GM12878 (cell line): ENCODE results near the gene LOXL4.
"Not testable (repeated sequence)": the region's sequence is repeated elsewhere in the genome, so short reads cannot be mapped to it uniquely, and the experiment has no call there.

Source experiments
- BHLHE40 ChIP-seq, 2 experiments: fragments of 450-650 bp in 1 of 2; IDR thresholded peaks; 2 replicates each; pipeline ENCODE4 v1.6.1; 2011 to 2017; ENCODE audit warnings: low read depth in 2 of 2, borderline replicate concordance in 1 of 2, improper control_type of control experiment in 1 of 2, low read length in 1 of 2, mild to moderate bottlenecking in 1 of 2
- CEBPB ChIP-seq, 2 experiments: fragments of 150-350 bp in 1 of 2; IDR thresholded peaks; 2 replicates each; pipeline ENCODE4 v1.6.1; 2012 to 2014; ENCODE audit warnings: low read depth in 2 of 2, low read length in 2 of 2, borderline replicate concordance in 1 of 2, inconsistent platforms in 1 of 2
- EZH2 ChIP-seq: IDR thresholded peaks from 2 replicates; pipeline ENCODE4 v1.6.1; 2012; ENCODE audit warnings: low read depth, mild to moderate bottlenecking, control low read depth, inconsistent platforms, low read length, borderline replicate concordance; ENCODE audit not compliant: control insufficient read depth
- FOXK2 ChIP-seq: fragments of 450-650 bp; IDR thresholded peaks from 2 replicates; pipeline ENCODE4 v1.6.1; 2017; ENCODE audit warnings: mild to moderate bottlenecking, moderate library complexity
- FOXM1 ChIP-seq: IDR thresholded peaks from 2 replicates; pipeline ENCODE4 v1.6.1; 2012; ENCODE audit warnings: low read depth, mild to moderate bottlenecking, inconsistent platforms, low read length, moderate library complexity
- GABPA ChIP-seq: IDR thresholded peaks from 2 replicates; pipeline ENCODE4 v1.6.1; 2014; ENCODE audit warnings: antibody characterized with exemption, low read depth, mild to moderate bottlenecking, inconsistent platforms
- MXI1 ChIP-seq: fragments of 150-350 bp; IDR thresholded peaks from 2 replicates; pipeline ENCODE4 v1.6.1; 2011; ENCODE audit warnings: low read depth, mild to moderate bottlenecking, inconsistent platforms, low read length, improper control_type of control experiment
- POLR2AphosphoS5 ChIP-seq: IDR thresholded peaks from 2 replicates; pipeline ENCODE4 v1.6.1; 2011; ENCODE audit warnings: mild to moderate bottlenecking, low read length, inconsistent platforms
- RFX5 ChIP-seq: IDR thresholded peaks from 2 replicates; pipeline ENCODE4 v1.6.1; 2011; ENCODE audit warnings: low read depth, low read length, improper control_type of control experiment
- SP1 ChIP-seq: IDR thresholded peaks from one replicate; pipeline ENCODE4 v1.6.1; 2011; ENCODE audit warnings: low read depth, low read length
- TBL1XR1 ChIP-seq: IDR thresholded peaks from 2 replicates; pipeline ENCODE4 v1.6.1; 2012; ENCODE audit warnings: low read depth, low read length, improper control_type of control experiment
- TCF12 ChIP-seq: IDR thresholded peaks from 2 replicates; pipeline ENCODE4 v1.6.1; 2011; ENCODE audit warnings: low read depth, mild to moderate bottlenecking, low read length
- TF ChIP-seq, protein P1 (sequence below), 3 experiments: IDR thresholded peaks in 2 of 3; conservative IDR thresholded peaks in 1 of 3; 2 replicates each; pipeline ENCODE4 v1.5.1; 2011; ENCODE audit warnings: low read depth in 3 of 3, low read length in 3 of 3, mild to moderate bottlenecking in 3 of 3, control low read depth in 2 of 3, moderate library complexity in 2 of 3, inconsistent platforms in 1 of 3, mixed read lengths in 1 of 3; ENCODE audit not compliant: control insufficient read depth in 2 of 3, insufficient read depth in 1 of 3; ENCODE audit errors: extremely low read depth in 1 of 3
- TF ChIP-seq, protein P2 (sequence below): IDR thresholded peaks from 2 replicates; pipeline ENCODE4 v1.6.1; 2012; ENCODE audit warnings: low read depth, low read length, improper control_type of control experiment

DNA sequence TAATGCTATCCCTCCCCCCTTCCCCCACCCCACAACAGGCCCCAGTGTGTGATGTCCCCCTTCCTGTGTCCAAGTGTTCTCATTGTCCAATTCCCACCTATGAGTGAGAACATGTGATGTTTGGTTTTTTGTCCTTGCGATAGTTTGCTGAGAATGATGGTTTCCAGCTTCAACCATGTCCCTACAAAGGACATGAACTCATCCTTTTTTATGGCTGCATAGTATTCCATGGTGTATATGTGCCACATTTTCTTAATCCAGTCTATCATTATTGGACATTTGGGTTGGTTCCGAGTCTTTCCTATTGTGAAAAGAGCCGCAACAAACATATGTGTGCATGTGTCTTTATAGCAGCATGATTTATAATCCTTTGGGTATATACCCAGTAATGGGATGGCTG is 40.3 kb downstream of the LOXL4 start:
- TF ChIP-seq FOXK2; EZH2; POLR2AphosphoS5; SP1; TCF12; BHLHE40 (IDR thresholded peaks at IDR 0.05; ENCODE audit: borderline replicate concordance in 1 of 2, low read depth in 2 of 2, low read length in 1 of 2); GABPA; MXI1; RFX5; CEBPB (IDR thresholded peaks at IDR 0.05; ENCODE audit: borderline replicate concordance in 1 of 2, low read depth in 2 of 2, low read length in 2 of 2); FOXM1; TBL1XR1: not testable (repeated sequence)
- TF ChIP-seq, protein P1, sequence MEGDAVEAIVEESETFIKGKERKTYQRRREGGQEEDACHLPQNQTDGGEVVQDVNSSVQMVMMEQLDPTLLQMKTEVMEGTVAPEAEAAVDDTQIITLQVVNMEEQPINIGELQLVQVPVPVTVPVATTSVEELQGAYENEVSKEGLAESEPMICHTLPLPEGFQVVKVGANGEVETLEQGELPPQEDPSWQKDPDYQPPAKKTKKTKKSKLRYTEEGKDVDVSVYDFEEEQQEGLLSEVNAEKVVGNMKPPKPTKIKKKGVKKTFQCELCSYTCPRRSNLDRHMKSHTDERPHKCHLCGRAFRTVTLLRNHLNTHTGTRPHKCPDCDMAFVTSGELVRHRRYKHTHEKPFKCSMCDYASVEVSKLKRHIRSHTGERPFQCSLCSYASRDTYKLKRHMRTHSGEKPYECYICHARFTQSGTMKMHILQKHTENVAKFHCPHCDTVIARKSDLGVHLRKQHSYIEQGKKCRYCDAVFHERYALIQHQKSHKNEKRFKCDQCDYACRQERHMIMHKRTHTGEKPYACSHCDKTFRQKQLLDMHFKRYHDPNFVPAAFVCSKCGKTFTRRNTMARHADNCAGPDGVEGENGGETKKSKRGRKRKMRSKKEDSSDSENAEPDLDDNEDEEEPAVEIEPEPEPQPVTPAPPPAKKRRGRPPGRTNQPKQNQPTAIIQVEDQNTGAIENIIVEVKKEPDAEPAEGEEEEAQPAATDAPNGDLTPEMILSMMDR (IDR thresholded peaks at IDR 0.05 in 2 of 3, conservative IDR thresholded peaks at IDR 0.05 in 1 of 3; ENCODE audit: control insufficient read depth in 2 of 3, extremely low read depth in 1 of 3, insufficient read depth in 1 of 3, low read depth in 3 of 3, low read length in 3 of 3), result not testable (repeated sequence)
- TF ChIP-seq, protein P2, sequence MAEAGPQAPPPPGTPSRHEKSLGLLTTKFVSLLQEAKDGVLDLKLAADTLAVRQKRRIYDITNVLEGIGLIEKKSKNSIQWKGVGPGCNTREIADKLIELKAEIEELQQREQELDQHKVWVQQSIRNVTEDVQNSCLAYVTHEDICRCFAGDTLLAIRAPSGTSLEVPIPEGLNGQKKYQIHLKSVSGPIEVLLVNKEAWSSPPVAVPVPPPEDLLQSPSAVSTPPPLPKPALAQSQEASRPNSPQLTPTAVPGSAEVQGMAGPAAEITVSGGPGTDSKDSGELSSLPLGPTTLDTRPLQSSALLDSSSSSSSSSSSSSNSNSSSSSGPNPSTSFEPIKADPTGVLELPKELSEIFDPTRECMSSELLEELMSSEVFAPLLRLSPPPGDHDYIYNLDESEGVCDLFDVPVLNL, result not testable (repeated sequence)
